GM20000 (cell line): ENCODE measurements around the gene HLA-DRB1.
"Not testable (repeated sequence)": the region's sequence is repeated elsewhere in the genome, so short reads cannot be mapped to it uniquely, and the experiment has no call there.

Experiments
- DNase-seq: peaks from one replicate; pipeline ENCODE4 v3.0.0; 2012; ENCODE audit warnings: low spot score
- TF ChIP-seq, protein P1 (sequence below): IDR thresholded peaks from 2 replicates; pipeline ENCODE4 v1.5.1; 2012; ENCODE audit warnings: mild to moderate bottlenecking, control low read depth; ENCODE audit errors: extremely low read depth, missing control alignments

Gene HLA-DRB1

DNA sequence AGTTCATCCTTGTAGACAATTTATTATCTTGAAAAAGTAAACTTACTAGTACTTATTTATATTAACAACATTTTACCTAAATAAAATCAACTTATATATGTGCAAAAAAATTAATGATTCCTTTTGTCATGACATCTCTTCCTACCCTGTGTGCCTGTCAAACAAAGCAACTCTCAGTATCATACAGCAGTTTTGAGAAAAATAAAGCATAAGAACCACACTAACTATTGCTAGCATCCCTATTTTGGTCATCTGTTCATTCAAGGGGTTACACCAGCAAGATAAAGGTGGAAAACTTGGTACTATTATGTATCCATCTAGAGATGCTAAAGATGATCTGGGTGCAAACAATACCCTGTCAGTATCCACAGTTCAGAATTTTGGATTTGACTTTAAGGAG lies 7.4 kb upstream of the HLA-DRB1 start:
- no peak for DNase-seq
- TF ChIP-seq, protein P1, sequence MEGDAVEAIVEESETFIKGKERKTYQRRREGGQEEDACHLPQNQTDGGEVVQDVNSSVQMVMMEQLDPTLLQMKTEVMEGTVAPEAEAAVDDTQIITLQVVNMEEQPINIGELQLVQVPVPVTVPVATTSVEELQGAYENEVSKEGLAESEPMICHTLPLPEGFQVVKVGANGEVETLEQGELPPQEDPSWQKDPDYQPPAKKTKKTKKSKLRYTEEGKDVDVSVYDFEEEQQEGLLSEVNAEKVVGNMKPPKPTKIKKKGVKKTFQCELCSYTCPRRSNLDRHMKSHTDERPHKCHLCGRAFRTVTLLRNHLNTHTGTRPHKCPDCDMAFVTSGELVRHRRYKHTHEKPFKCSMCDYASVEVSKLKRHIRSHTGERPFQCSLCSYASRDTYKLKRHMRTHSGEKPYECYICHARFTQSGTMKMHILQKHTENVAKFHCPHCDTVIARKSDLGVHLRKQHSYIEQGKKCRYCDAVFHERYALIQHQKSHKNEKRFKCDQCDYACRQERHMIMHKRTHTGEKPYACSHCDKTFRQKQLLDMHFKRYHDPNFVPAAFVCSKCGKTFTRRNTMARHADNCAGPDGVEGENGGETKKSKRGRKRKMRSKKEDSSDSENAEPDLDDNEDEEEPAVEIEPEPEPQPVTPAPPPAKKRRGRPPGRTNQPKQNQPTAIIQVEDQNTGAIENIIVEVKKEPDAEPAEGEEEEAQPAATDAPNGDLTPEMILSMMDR = no peak

DNA sequence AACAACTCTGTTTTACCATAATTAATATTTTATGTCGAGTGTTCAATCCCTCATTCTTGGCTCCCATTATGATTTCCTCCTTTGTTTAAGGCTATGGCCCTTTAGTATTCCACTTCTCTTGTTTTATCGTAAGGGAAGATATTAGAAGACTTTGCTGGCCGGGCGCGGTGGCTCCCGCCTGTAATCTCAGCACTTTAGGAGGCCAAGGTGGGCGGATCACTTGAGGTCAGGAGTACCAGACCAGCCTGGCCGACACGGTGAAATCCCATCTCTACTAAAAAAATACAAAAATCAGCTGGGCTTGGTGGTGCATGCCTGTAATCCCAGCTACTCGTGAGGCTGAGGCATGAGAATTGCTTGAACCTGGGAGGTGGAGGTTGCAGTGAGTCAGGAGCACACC lies 1.1 kb upstream of the HLA-DRB1 start:
- not testable (repeated sequence) for DNase-seq

DNA sequence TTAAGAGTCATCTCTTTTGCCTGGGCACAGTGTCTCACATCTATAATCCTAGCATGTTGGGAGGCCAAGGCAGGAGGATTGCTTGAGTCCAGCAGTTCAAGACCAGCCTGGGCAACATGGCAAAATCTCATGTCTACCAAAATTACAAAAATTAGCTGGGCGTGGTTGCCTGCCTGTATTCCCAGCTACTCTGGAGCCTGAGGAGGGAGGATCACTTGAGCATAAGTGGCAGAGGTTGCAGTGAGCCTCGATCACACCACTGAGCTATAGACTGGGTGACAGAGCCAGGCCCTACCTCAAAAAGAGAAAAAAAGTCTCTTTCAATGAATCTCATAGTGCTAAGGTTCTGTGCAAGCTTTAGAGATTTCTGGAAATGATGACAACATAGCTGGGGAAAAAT lies 1.5 kb downstream of the HLA-DRB1 start:
- DNase-seq = no peak
- TF ChIP-seq, protein P1 = no peak

DNA sequence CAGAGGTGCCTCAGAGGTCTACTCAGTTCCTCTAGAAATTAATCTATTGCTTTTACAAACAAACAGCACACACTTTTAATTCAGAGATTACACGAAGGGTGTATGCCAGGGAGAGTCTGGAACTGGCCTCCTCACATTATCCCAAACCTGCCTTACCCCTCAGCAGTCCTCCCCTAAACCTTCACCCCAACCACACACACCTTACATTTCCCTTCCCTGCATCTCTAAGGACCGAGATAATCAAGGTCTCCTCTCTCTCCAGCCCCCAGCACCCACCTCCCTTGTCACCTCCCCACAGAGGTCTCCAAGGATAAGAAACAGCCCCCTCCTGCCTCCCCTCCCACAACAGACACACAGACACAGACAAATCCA lies 6.1 kb downstream of the HLA-DRB1 start:
- no peak for DNase-seq
- TF ChIP-seq, protein P1 = no peak

DNA sequence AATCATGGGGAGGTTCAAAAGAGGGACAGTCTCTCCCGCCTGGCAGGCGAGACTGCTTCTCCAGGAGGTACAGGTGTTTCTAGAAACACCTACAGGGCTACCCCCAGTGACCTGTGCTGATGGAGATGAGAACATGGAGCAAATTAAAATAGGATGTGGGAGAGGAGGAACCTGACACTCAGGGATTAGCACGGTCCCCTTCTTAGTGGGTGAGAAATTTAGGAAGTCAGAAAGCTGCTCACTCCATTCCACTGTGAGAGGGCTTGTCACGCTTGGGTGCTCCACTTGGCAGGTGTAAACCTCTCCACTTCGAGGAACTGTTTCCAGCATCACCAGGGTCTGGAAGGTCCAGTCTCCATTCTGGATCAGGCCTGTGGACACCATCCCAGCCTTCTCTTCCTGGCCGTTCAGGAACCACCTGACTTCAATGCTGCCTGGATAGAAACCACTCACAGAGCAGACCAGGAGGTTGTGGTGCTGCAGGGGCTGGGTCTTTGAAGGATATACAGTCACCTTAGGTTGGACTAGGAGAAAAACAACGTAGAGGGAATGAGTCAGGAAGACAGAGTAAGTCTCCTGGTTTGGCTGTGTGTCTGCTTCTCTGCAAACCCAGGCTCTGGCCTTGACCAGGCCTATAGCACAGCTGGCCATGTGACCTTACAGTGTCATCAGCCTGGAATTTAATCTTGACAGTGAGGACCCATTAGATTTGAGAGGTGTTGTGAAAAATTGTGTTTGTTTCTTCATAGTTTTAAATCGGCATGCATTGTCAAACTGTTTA lies 8.1 kb downstream of the HLA-DRB1 start:
- DNase-seq = no peak
- TF ChIP-seq, protein P1 = no peak

DNA sequence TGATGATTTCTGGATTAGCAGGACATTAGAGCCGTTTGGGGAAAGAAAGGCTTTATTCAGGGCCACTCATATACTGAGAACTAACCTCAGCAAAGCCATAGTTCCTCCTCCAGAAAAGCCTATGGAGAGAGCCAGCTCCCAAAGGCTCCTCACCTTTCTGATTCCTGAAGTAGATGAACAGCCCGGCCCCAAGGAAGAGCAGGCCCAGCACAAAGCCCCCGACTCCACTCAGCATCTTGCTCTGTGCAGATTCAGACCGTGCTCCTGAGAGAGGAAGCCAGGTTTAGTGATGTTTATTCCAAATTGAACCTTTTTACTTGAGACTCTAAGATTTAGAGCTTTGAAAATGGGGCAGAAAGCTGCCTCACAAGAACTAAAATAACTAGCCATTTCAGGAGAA lies 9.1 kb downstream of the HLA-DRB1 start:
- DNase-seq = no peak
- TF ChIP-seq, protein P1 = no peak

DNA sequence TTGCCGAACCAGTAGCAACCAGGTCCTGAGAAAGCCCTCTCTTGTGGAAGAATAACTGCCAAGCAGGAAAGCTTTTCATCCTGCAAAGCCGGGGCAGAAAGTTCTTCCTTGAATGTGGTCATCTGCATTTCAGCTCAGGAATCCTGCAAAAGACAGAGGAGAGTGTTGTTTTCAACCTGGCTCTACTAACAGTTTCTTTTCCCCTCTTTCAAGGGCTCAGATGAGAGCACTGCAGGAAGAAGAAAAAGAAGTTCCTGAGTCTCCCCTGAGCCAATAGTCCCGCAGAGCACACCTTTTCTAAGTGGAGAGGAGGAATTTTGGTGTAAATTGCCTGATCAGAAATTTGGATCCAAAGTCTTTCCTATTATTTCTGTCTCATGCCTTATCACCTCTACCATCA lies 10.7 kb downstream of the HLA-DRB1 start:
- DNase-seq = no peak
- TF ChIP-seq, protein P1 = no peak

DNA sequence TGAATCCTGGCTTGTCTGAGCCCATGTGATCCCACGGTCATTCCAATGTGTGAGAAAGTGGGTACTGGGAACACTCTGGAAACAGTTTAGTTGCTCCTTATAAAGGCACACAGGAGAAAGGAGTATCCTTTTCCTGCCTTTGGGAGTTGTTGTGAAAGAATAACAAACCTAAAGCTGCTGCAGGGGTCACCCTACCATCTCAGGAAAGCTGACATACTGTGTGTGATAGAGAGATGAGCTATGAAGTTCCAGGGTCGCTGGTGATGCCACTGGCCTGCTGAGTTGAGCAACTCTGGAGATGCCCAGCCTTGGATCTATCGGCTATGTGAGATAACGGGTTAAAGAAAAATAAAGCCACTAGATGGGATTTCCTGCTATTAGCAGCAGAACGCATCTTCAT lies 12.2 kb downstream of the HLA-DRB1 start:
- not testable (repeated sequence) for DNase-seq
